ENCODE results near the gene ERV3-1.
A peak's percentile ranks its signal among the peaks of the same experiment; 100 is the strongest.
"Not testable (repeated sequence)": the region's sequence is repeated elsewhere in the genome, so short reads cannot be mapped to it uniquely, and the experiment has no call there.

Gene ERV3-1

GRCh38 chr7:65006094-65006992 lies at the start of gene ERV3-1:
Gene ERV3-1 (minus strand): TSS chr7:65006687. CDS start chr7:64993026, 13,661 bp downstream.
- DNase-seq (ENCODE audit: low read depth) = peak; percentile 81

- DNase-seq (ENCODE audit: low read depth) = not testable (repeated sequence)
Measured at GRCh38 chr7:65055786-65056185, 49.3 kb upstream of the ERV3-1 start.

- not testable (repeated sequence) for DNase-seq (ENCODE audit: low read depth)
Measured at GRCh38 chr7:65054466-65054994, 48.0 kb upstream of the ERV3-1 start.

GRCh38 chr7:65051654-65052053 lies 45.2 kb upstream of the ERV3-1 start:
- DNase-seq (ENCODE audit: low read depth) = not testable (repeated sequence)

- not testable (repeated sequence) for DNase-seq (ENCODE audit: low read depth)
Measured at GRCh38 chr7:65051139-65051538, 44.7 kb upstream of the ERV3-1 start.

- DNase-seq (ENCODE audit: low read depth) = not testable (repeated sequence)
Measured at GRCh38 chr7:65046329-65046728, 39.8 kb upstream of the ERV3-1 start.

- DNase-seq (ENCODE audit: low read depth) = not testable (repeated sequence)
Measured at GRCh38 chr7:65045589-65045988, 39.1 kb upstream of the ERV3-1 start.

- DNase-seq (ENCODE audit: low read depth) = peak; percentile 6
Measured at GRCh38 chr7:65038767-65039166, 32.3 kb upstream of the ERV3-1 start.

GRCh38 chr7:65037740-65038688 lies 31.5 kb upstream of the ERV3-1 start:
- peak; percentile 93 for DNase-seq (ENCODE audit: low read depth)

GRCh38 chr7:65036526-65036925 lies 30.0 kb upstream of the ERV3-1 start:
- DNase-seq (ENCODE audit: low read depth) = not testable (repeated sequence)

- DNase-seq (ENCODE audit: low read depth) = not testable (repeated sequence)
Measured at GRCh38 chr7:65035469-65035868, 29.0 kb upstream of the ERV3-1 start.

GRCh38 chr7:65034120-65034782 lies 27.8 kb upstream of the ERV3-1 start:
- DNase-seq (ENCODE audit: low read depth) = not testable (repeated sequence)

GRCh38 chr7:65033391-65033790 lies 26.9 kb upstream of the ERV3-1 start:
- not testable (repeated sequence) for DNase-seq (ENCODE audit: low read depth)

GRCh38 chr7:65025023-65025422 lies 18.5 kb upstream of the ERV3-1 start:
- DNase-seq (ENCODE audit: low read depth) = not testable (repeated sequence)

- not testable (repeated sequence) for DNase-seq (ENCODE audit: low read depth)
Measured at GRCh38 chr7:65020978-65021377, 14.5 kb upstream of the ERV3-1 start.

GRCh38 chr7:65009881-65010280 lies 3.4 kb upstream of the ERV3-1 start:
- not testable (repeated sequence) for DNase-seq (ENCODE audit: low read depth)

GRCh38 chr7:65009394-65009793 lies 2.9 kb upstream of the ERV3-1 start:
- DNase-seq (ENCODE audit: low read depth) = not testable (repeated sequence)

GRCh38 chr7:65007036-65007435 lies 549 bp upstream of the ERV3-1 start:
- DNase-seq (ENCODE audit: low read depth) = not testable (repeated sequence)

GRCh38 chr7:65004575-65004974 lies 1.9 kb downstream of the ERV3-1 start:
- DNase-seq (ENCODE audit: low read depth) = no peak

- no peak for DNase-seq (ENCODE audit: low read depth)
Measured at GRCh38 chr7:65002972-65003585, 3.4 kb downstream of the ERV3-1 start.

- no peak for DNase-seq (ENCODE audit: low read depth)
Measured at GRCh38 chr7:65001291-65001814, 5.1 kb downstream of the ERV3-1 start.
